SK-N-SH (cell line): ENCODE measurements around the gene ZDHHC11B. TPM values are rescaled to one million over a fixed set of nuclear protein-coding genes. Genes with fewer than 3 reads are reported as not detected.

Experiments used
- CTCF ChIA-PET: fragments of 300-600, 350-600 bp; formaldehyde crosslinking; extraction: SDS; loops from one replicate; lab custom pipeline; 2021; lab: Yijun Ruan, JAX
- POLR2A ChIA-PET: fragments of 350-600 bp; sonication (Branson Sonifier 250); formaldehyde crosslinking; extraction: SDS; loops from one replicate; lab custom pipeline; 2020; ENCODE audit warnings: antibody characterized with exemption, inconsistent platforms; lab: Yijun Ruan, JAX
- DNase-seq: peaks from one replicate; pipeline ENCODE4 v3.0.0; 2012
- H2AFZ ChIP-seq: fragments of 200-600 bp; sonication (generic); 2 replicates; pipeline ENCODE4 v1.8.1; 2016; ENCODE audit warnings: antibody characterized with exemption, mild to moderate bottlenecking, low read depth
- H3F3A ChIP-seq: fragments of 200-600 bp; sonication (generic); replicated peaks from 2 replicates; pipeline ENCODE3; 2016; ENCODE audit warnings: antibody characterized with exemption, mild to moderate bottlenecking; ENCODE audit not compliant: insufficient read depth
- H3K27ac ChIP-seq, 2 experiments: fragments of 200-500 bp in 1 of 2; fragments of 200-600 bp in 1 of 2; sonication (Bioruptor generic) in 1 of 2; sonication (generic), shearing (Covaris generic) in 1 of 2; 2 replicates each; pipeline versions ENCODE4 v1.5.1 to v1.6.1; 2014 to 2016; ENCODE audit warnings: low read depth in 2 of 2, inconsistent platforms in 1 of 2, low read length in 1 of 2, mild to moderate bottlenecking in 1 of 2, mixed read lengths in 1 of 2
- H3K27me3 ChIP-seq: fragments of 200-600 bp; sonication (generic), shearing (Covaris generic); 2 replicates; pipeline ENCODE4 v1.6.1; 2016; ENCODE audit warnings: mixed run types; ENCODE audit not compliant: insufficient read depth
- H3K36me3 ChIP-seq, 2 experiments: fragments of 200-500 bp in 1 of 2; fragments of 200-600 bp in 1 of 2; sonication (Bioruptor generic) in 1 of 2; sonication (generic) in 1 of 2; replicated peaks in 1 of 2; 2 replicates each; pipeline versions ENCODE3 to v1.5.1; 2014 to 2016; ENCODE audit warnings: low read length in 1 of 2, mild to moderate bottlenecking in 1 of 2; ENCODE audit not compliant: insufficient read depth in 2 of 2, control insufficient read depth in 1 of 2
- H3K4me1 ChIP-seq, 2 experiments: fragments of 200-500 bp in 1 of 2; fragments of 200-600 bp in 1 of 2; sonication (Bioruptor generic) in 1 of 2; sonication (generic), shearing (Covaris generic) in 1 of 2; 2 replicates each; pipeline versions ENCODE4 v1.5.1 to v1.6.1; 2014 to 2016; ENCODE audit warnings: low read depth in 1 of 2, low read length in 1 of 2, mixed run types in 1 of 2; ENCODE audit not compliant: insufficient read depth in 2 of 2, control insufficient read depth in 1 of 2
- H3K4me2 ChIP-seq: fragments of 200-600 bp; sonication (generic), shearing (Covaris generic); 2 replicates; pipeline ENCODE4 v1.6.1; 2017; ENCODE audit warnings: mixed run types
- H3K4me3 ChIP-seq, 2 experiments: fragments of 200-500 bp in 1 of 2; fragments of 200-600 bp in 1 of 2; sonication (Bioruptor generic) in 1 of 2; sonication (generic), shearing (Covaris generic) in 1 of 2; 2 replicates each; pipeline versions ENCODE4 v1.5.1 to v1.8.1; 2014 to 2016; ENCODE audit warnings: low read depth in 2 of 2, inconsistent platforms in 1 of 2, low read length in 1 of 2, mild to moderate bottlenecking in 1 of 2, mixed read lengths in 1 of 2, moderate library complexity in 1 of 2
- H3K79me2 ChIP-seq: fragments of 200-600 bp; sonication (generic); 2 replicates; pipeline ENCODE4 v1.8.1; 2017; ENCODE audit warnings: mild to moderate bottlenecking; ENCODE audit not compliant: insufficient read depth
- H3K9ac ChIP-seq: fragments of 200-600 bp; sonication (generic); 2 replicates; pipeline ENCODE4 v1.6.1; 2017; ENCODE audit warnings: mixed run types
- H3K9me2 ChIP-seq: fragments of 200-600 bp; sonication (generic); 2 replicates; pipeline ENCODE4 v1.6.1; 2017; ENCODE audit warnings: mixed run types
- H3K9me3 ChIP-seq: fragments of 200-600 bp; sonication (generic); 2 replicates; pipeline ENCODE4 v1.6.1; 2017; ENCODE audit warnings: mixed run types, mild to moderate bottlenecking, moderate library complexity
- H4K20me1 ChIP-seq: fragments of 200-600 bp; sonication (generic); 2 replicates; pipeline ENCODE4 v1.6.1; 2017; ENCODE audit warnings: mild to moderate bottlenecking, mixed run types; ENCODE audit not compliant: insufficient read depth
- CHD2 ChIP-seq: fragments of 150-350 bp; IDR thresholded peaks from 2 replicates; pipeline ENCODE4 v1.6.1; 2018; ENCODE audit warnings: low read length; ENCODE audit not compliant: partially characterized antibody
- CTCF ChIP-seq: fragments of 200-600 bp; sonication (generic); IDR thresholded peaks from 2 replicates; pipeline ENCODE4 v1.6.1; 2017; ENCODE audit warnings: antibody characterized with exemption, mild to moderate bottlenecking, moderate library complexity
- EP300 ChIP-seq, 2 experiments: IDR thresholded peaks; 2 replicates each; pipeline versions ENCODE4 v1.4.0 to v1.6.1; 2012; ENCODE audit warnings: borderline replicate concordance in 1 of 2, low read depth in 1 of 2, low read length in 1 of 2
- EZH2phosphoT487 ChIP-seq: fragments of 200-600 bp; sonication (generic); IDR thresholded peaks from 2 replicates; pipeline ENCODE4 v1.6.1; 2017; ENCODE audit warnings: low read depth, mixed run types, mild to moderate bottlenecking, antibody characterized with exemption, moderate library complexity, borderline replicate concordance
- FOXM1 ChIP-seq: IDR thresholded peaks from 2 replicates; pipeline ENCODE4 v1.4.0; 2012; ENCODE audit warnings: low read depth, mild to moderate bottlenecking
- GABPA ChIP-seq: IDR thresholded peaks from 2 replicates; pipeline ENCODE4 v1.4.0; 2012; ENCODE audit warnings: low read depth, mild to moderate bottlenecking
- IRF3 ChIP-seq: fragments of 150-350 bp; IDR thresholded peaks from 2 replicates; pipeline ENCODE4 v1.6.1; 2016; ENCODE audit warnings: mild to moderate bottlenecking, low read depth, low read length
- MAX ChIP-seq: IDR thresholded peaks from 2 replicates; pipeline ENCODE4 v1.4.0; 2012; ENCODE audit warnings: low read depth
- MXI1 ChIP-seq: IDR thresholded peaks from 2 replicates; pipeline ENCODE4 v1.6.1; 2012; ENCODE audit warnings: mild to moderate bottlenecking, low read depth, low read length, improper control_type of control experiment
- NRF1 ChIP-seq: IDR thresholded peaks from 2 replicates; pipeline ENCODE4 v1.6.1; 2012; ENCODE audit warnings: low read depth, mild to moderate bottlenecking, low read length
- POLR2AphosphoS5 ChIP-seq: IDR thresholded peaks from 2 replicates; pipeline ENCODE4 v1.6.1; 2012; ENCODE audit warnings: low read depth, low read length
- RCOR1 ChIP-seq: fragments of 150-350 bp; IDR thresholded peaks from 2 replicates; pipeline ENCODE4 v1.6.1; 2017; ENCODE audit warnings: antibody characterized with exemption, low read length
- REST ChIP-seq: IDR thresholded peaks from 2 replicates; pipeline ENCODE4 v1.6.1; 2012; ENCODE audit warnings: mild to moderate bottlenecking, low read depth, low read length, moderate library complexity
- RFX5 ChIP-seq: IDR thresholded peaks from 2 replicates; pipeline ENCODE4 v1.6.1; 2012; ENCODE audit warnings: mild to moderate bottlenecking, improper control_type of control experiment, low read length
- SIN3A ChIP-seq: IDR thresholded peaks from 2 replicates; pipeline ENCODE4 v1.6.1; 2012; ENCODE audit warnings: low read depth, mild to moderate bottlenecking, low read length, moderate library complexity, borderline replicate concordance
- TCF12 ChIP-seq: IDR thresholded peaks from 2 replicates; pipeline ENCODE4 v1.4.0; 2012
- TEAD4 ChIP-seq: IDR thresholded peaks from 2 replicates; pipeline ENCODE4 v1.4.0; 2012; ENCODE audit warnings: mild to moderate bottlenecking, borderline replicate concordance; ENCODE audit not compliant: insufficient read depth
- USF1 ChIP-seq: IDR thresholded peaks from 2 replicates; pipeline ENCODE4 v1.4.0; 2012; ENCODE audit warnings: low read depth, borderline replicate concordance
- YY1 ChIP-seq: IDR thresholded peaks from 2 replicates; pipeline ENCODE4 v1.4.0; 2012; ENCODE audit warnings: low read depth, mild to moderate bottlenecking
- WGBS: methylation state at CpG from one replicate; pipeline ENCODE4 v1.1.6; 2017; ENCODE audit warnings: low lambda C conversion rate; 5-methylcytosine and 5-hydroxymethylcytosine counted together
- polyA plus RNA-seq, 3 experiments: library from polyadenylated mRNA; depleted of rRNA; stranded (reverse); fragments of >200 nt; gene quantifications; 2 replicates each; pipeline ENCODE4 v1.2.3, GENCODE V29; 2012

Gene ZDHHC11B
- polyA plus RNA-seq, 1 of the 3 experiments (the other 2 are of a cell fraction) = not detected

GRCh38 chr5:763998-764781, 20.3 kb downstream of the ZDHHC11B start:
- 56% methylated on average over 24 of the region's 31 CpGs for WGBS
- H4K20me1 ChIP-seq = no peaks in the 10 kb centered on the region
- ChIA-PET POLR2A (no interaction called here), CTCF (no interaction called here)
- no peaks in the 10 kb centered on the region for H3F3A ChIP-seq
- H3K27ac ChIP-seq = no peak overlapping the region
- H3K4me1 ChIP-seq = peaks cover 0 to 2% of the 10 kb centered on the region in 2 experiments; a peak in 1 of 4 replicates
- H3K4me2 ChIP-seq = no peak overlapping the region
- H3K4me3 ChIP-seq = no peak overlapping the region
- H2AFZ ChIP-seq = no peak overlapping the region
- H3K27me3 ChIP-seq = no peaks in the 10 kb centered on the region
- peak; percentile 31 for DNase-seq
- H3K9me2 ChIP-seq = no peaks in the 10 kb centered on the region
- no peaks in the 10 kb centered on the region for H3K36me3 ChIP-seq
- H3K9ac ChIP-seq = no peak overlapping the region
- no peak for TF ChIP-seq EZH2phosphoT487
- no peak for TF ChIP-seq GABPA
- TF ChIP-seq REST = no peak
- TF ChIP-seq IRF3 = no peak
- TF ChIP-seq USF1 = no peak
- TF ChIP-seq RFX5 = no peak
- TF ChIP-seq CTCF = no peak
- no peak for TF ChIP-seq FOXM1
- TF ChIP-seq YY1 = no peak
- TF ChIP-seq TCF12 = no peak
- no peak for TF ChIP-seq CHD2
- no peak for TF ChIP-seq POLR2AphosphoS5
- no peak for TF ChIP-seq EP300 (IDR thresholded peaks at IDR 0.05; ENCODE audit: borderline replicate concordance in 1 of 2, low read depth in 1 of 2, low read length in 1 of 2)
- no peak for TF ChIP-seq MAX
- TF ChIP-seq MXI1 = no peak
- TF ChIP-seq RCOR1 = no peak
- TF ChIP-seq SIN3A = no peak
- no peak for TF ChIP-seq TEAD4
- TF ChIP-seq NRF1 = no peak
- H3K9me3 ChIP-seq = no peaks in the 10 kb centered on the region
- no peaks in the 10 kb centered on the region for H3K79me2 ChIP-seq
